ENCODE results near the gene P2RX1.

- TF ChIP-seq POLR2A (IDR thresholded peaks at IDR 0.05), result no peak
- no peak for TF ChIP-seq CTCF (IDR thresholded peaks at IDR 0.05)
Measured at GRCh38 chr17:3851461-3852100, 64.7 kb downstream of the P2RX1 start.
